Stromal cell of bone marrow (primary cell): ENCODE data around the gene P2RY10.
"Not testable (repeated sequence)": the region's sequence is repeated elsewhere in the genome, so short reads cannot be mapped to it uniquely, and the experiment has no call there.

Experiments used
- DNase-seq: peaks from one replicate; pipeline ENCODE4 v3.0.0-alpha.2; 2012; ENCODE audit warnings: low read depth

The P2RY10 gene

GRCh38 chrX:78945186-78945912 lies at the start of gene P2RY10:
TSS of gene P2RY10 (plus strand) at chrX:78945391. CDS start at chrX:78960521, 15,130 bp downstream.
- DNase-seq = no peak

- DNase-seq = no peak
Observed at GRCh38 chrX:78922754-78923153, 22.4 kb upstream of the P2RY10 start.

GRCh38 chrX:78923198-78924015 lies 21.8 kb upstream of the P2RY10 start:
- peak; percentile 25 for DNase-seq

GRCh38 chrX:78931814-78932213 lies 13.4 kb upstream of the P2RY10 start:
- DNase-seq = no peak

- no peak for DNase-seq
Observed at GRCh38 chrX:78934866-78935265, 10.3 kb upstream of the P2RY10 start.

- no peak for DNase-seq
Observed at GRCh38 chrX:78944351-78944750, 840 bp upstream of the P2RY10 start.

GRCh38 chrX:78946178-78946931 lies 1.2 kb downstream of the P2RY10 start:
- DNase-seq = no peak

GRCh38 chrX:78950009-78950835 lies 5.0 kb downstream of the P2RY10 start:
- DNase-seq = no peak

- no peak for DNase-seq
Observed at GRCh38 chrX:78957049-78957767, 12.0 kb downstream of the P2RY10 start.

- no peak for DNase-seq
Observed at GRCh38 chrX:78957768-78958130, 12.6 kb downstream of the P2RY10 start.

GRCh38 chrX:78958419-78959116 lies 13.4 kb downstream of the P2RY10 start:
- no peak for DNase-seq

GRCh38 chrX:78960888-78961287 lies 15.7 kb downstream of the P2RY10 start:
- DNase-seq = no peak

GRCh38 chrX:78964598-78964997 lies 19.4 kb downstream of the P2RY10 start:
- DNase-seq = no peak

GRCh38 chrX:78979789-78980464 lies 34.7 kb downstream of the P2RY10 start:
- no peak for DNase-seq

GRCh38 chrX:78989349-78989748 lies 44.2 kb downstream of the P2RY10 start:
- no peak for DNase-seq

- DNase-seq = no peak
Observed at GRCh38 chrX:78997870-78998558, 52.8 kb downstream of the P2RY10 start.

- DNase-seq = not testable (repeated sequence)
Observed at GRCh38 chrX:79007540-79007939, 62.3 kb downstream of the P2RY10 start.
